GM19240 (cell line): ENCODE results near the gene FBN3.
"Not testable (repeated sequence)": the region's sequence is repeated elsewhere in the genome, so short reads cannot be mapped to it uniquely, and the experiment has no call there.

ENCODE experiments used
- DNase-seq: peaks from one replicate; pipeline ENCODE4 v3.0.0; 2011; ENCODE audit warnings: low spot score; ENCODE audit not compliant: insufficient read length

FBN3 gene

GRCh38 chr19:8120636-8121480 is 28.5 kb downstream of the FBN3 start:
- no peak for DNase-seq

GRCh38 chr19:8117991-8118390 is 31.4 kb downstream of the FBN3 start:
- DNase-seq = no peak

DNA sequence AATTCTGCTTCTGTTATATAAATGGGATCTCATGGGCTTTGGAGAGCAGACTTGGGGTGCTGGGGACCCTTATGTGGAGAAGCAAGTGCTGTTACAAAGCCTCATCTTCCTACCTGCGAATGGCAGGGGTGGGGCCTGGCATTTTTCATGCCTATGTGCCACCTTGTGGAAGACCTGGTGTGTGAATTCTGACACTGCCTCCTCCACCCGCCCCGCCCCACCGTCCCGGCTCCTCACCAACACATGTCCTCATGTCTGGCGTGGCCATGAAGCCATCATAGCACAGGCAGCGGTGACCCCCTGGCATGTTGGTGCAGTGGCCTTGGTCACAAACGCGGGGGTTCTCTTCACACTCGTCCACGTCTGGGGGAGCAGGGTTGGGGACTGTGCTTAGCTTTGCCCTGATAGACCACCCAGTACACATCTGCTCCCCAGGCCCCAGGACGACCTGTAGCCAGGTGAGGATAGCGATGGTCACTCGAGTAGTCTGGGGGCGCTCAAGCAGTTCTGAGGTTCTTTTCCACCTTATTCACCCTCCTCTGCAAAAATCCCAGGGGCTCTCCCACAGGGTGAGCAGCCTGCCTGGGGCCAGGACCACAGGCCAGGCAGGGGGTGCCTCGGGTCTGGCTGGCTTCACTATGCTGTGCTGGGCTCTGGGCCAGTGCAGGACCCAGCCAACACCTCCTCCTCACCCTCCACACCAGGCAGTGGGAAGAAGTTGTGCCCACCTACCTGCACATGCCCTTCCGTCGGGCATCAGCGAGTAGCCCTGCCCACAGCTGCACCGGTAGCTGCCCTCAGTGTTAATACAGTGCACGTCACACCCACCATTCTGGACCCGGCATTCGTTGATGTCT is 32.7 kb downstream of the FBN3 start:
- DNase-seq = no peak

DNA sequence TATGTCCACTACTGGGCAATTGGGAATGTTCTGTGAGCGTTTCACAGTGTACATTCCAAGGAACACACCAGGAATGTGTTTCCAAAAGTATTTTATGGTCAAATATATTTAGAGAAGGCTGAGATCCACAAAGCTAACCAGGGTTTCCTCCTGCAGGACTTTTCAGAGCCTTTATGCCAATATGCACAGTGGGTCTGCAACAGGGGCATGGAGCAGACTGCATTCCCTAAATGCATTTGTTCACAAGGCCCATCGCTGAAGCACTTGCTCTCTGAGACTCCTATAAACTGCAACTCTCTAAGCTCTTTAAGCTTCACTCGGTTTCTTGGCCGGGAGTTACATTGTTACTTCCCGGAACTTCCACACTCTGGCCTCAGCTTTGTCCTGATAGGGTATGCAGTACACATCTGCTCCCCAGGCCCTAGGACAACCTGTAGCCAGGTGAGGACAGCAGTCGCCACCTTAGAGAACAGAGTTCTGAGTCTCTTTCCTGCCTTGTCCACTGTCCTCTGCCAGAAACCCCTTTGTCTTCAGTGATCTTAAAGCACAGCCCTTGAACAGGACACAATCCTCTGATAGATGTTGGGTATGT is 33.5 kb downstream of the FBN3 start:
- DNase-seq = no peak

- no peak for DNase-seq
Measured at GRCh38 chr19:8113017-8113416, 36.4 kb downstream of the FBN3 start.

GRCh38 chr19:8111376-8111775 is 38.0 kb downstream of the FBN3 start:
- DNase-seq = no peak

GRCh38 chr19:8110931-8111330 is 38.5 kb downstream of the FBN3 start:
- no peak for DNase-seq

DNA sequence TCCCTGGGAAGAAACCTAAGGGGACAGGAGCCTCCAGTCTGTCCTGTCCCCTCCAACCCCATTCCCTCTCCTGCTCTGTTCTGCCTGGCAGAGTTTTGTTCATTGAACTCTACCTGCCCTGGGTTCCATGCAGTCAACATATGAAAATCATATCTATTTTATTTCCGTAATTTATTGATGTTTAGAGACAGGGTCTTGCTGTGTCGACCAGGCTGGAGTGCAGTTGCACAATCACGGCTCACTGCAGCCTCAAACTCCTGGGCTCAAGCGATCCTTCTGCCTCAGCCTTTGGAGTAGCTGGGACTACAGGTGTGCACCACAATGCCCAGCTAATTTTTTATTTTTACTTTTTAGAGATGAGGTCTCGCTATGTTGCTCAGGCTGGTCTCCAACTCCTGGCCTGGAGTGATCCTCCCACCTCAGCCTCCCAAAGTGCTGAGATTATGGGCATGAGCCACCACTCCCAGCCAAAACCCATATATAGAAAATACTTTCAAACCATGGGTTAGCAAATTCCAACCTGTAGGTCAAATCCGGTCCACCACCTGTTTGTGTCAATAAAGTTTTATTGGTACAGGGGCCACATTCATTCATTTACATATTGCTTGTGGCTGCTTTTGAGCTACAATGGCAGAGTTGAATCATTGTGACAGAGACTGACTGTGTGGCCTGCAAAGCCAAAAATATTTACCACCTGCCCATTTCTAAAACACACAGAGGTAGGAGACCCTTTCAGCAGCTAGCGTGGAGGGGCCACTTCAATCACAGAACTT is 39.3 kb downstream of the FBN3 start:
- DNase-seq = no peak

DNA sequence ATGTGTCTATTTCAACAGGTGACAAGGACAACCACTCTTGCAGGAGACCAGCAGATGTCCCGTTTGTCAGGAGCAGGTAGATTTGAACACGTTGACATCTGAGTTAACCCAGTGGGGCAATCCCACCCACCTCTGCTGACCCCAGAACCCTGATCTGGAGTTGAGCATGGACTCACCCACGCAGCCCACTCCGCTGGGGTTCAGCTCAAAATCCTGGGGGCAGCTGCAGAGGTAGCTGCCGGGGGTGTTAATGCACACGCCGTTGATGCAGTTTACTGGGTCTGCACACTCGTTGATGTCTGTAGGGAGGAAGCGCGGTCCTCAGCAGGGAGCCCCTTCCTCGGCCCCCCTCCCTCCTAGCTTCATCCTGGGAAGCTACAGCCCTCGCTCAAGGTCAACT is 39.9 kb downstream of the FBN3 start:
- DNase-seq = no peak

DNA sequence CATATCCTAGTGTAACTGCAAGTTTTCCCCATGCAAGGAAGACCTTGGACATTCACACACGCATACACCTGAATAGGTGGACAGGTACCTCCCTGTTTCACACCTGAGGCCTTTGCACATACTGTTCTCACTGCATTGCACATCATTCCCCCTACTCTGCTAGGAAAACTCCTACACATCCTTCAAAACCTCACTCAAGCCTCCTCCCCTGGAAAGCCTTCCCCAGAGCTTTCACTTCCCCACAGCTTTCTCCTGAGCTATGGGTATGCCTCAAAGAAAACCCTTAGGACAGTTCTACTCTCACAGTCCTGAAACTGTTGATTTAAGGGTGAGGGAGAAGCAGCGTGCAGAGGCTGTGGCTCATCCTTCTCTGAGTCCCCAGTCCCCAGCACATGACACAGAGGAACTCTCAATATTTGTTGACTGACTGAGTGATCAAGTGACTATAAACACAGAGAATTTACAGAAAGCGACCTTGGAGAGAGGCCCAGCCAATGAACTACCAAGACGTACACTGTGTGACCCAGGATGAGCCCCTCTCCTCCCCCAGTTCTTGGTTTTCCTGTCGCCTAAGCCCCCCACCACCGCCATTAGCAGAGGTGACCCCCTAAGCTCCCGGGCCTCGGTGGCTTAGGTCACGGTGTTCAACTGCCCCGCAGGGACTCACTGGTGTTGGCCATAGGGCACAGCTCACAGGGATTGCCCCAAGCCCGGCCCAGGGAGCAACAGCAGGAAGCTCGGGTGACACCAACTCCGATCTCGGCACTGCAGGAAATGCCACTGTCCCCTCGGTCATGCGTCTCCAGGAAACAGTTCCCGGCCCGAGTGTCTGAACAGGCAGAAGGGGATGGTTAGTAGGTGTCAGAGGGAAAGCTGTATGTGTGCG is 40.6 kb downstream of the FBN3 start:
- no peak for DNase-seq

GRCh38 chr19:8107301-8107903 is 42.0 kb downstream of the FBN3 start:
- no peak for DNase-seq

DNA sequence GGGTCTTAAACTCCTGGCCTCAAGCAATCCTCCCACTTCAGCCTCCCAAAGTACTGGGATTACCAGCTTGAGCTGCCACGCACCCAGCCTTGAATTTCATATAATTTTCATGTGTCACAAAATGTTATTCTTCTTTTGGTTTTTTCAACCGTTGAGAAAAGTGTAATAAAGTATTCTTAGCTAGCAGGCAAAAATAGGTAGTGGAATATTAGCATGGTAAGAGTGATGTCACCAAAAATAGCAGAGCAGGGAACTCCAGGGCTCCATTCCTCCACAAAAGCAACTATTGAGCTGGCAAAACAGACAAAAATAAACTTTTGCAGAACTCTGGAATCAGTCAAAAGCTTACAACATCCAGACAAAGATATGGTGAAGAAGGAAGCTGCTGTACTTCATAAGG is 43.9 kb downstream of the FBN3 start:
- no peak for DNase-seq

DNA sequence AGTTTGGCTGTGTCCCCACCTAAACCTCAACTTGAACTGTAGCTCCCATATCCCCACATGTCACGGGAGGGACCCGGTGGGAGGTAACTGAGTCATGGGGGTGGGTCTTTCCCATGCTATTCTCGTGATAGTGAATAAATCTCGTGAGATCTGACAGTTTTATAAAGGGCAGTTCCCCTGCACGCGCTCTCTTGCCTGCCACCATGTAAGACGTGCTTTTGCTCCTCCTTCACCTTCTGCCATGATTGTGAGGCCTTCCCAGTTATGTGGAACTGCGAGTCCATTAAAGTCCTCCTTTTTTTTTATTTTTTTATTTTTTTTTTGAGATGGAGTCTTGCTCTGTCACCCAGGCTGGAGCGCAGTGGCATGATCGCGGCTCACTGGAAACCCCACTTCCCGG is 47.5 kb downstream of the FBN3 start:
- DNase-seq = not testable (repeated sequence)

GRCh38 chr19:8101311-8101710 is 48.1 kb downstream of the FBN3 start:
- DNase-seq = no peak

- no peak for DNase-seq
Measured at GRCh38 chr19:8097681-8098567, 51.5 kb downstream of the FBN3 start.

DNA sequence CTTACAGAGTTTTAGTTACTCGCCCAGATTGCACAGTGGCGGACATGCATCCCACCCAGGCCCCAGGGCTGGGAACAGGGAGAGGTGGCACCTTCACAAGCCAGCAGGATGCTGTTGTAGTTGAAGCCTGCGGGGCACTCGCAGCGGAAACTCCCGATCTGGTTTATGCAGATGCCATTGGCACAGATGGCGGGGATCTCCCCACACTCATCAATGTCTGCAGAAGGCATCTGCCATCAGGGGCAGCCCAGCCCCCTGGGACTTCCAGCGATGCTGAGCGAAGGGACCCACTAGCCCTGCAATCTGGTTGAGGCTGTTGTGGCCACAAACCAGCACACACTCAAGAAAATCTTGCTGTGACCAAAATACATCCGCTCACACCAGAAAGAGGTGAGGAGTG is 52.2 kb downstream of the FBN3 start:
- DNase-seq = no peak

DNA sequence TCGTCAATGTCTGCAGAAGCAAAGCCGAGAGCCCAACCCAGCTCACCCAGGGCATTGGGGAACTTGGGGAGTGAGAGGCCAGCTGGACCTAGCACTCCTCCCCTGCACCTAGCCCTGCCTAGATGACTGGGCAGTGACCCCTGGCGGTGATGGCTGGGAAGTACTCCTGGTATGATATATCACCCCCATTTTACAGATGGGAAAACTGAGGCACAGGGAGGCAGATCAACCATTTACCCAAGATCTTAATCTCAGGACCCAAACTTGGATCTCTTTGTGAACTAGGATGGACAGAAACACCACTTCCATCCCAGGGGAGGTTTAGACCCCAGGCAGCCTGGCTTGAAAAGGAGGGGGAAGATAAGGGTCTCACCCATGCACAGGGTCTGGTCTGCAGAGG is 53.3 kb downstream of the FBN3 start:
- DNase-seq = no peak

DNA sequence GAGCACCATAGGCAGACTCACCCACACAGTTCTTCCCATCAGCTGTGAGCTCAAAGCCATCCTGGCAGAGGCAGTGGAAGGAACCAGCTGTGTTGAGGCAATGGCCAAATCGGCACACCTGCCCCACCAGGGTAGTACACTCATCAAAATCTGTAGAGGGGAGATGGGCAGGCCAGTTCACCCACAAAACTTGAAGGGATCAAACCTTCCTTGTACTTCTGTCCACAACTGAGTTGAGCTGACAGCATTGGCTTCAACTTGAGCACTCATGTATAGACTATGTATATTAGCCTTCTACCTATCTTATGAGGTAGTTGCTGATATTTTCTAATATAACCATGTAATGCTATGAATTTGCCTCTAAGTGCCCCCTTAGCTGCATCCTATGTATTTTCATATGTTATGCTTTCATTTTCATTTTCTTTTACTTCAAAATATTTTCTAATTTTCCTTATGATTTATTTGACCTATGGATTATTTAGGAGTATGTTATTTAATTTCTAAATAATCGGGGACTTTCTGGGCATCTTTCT is 54.0 kb downstream of the FBN3 start:
- DNase-seq = no peak

GRCh38 chr19:8094336-8094735 is 55.1 kb downstream of the FBN3 start:
- no peak for DNase-seq
